NOMO-1 treated with dmso at 0.1 percent for 144 hours (cell line): Measurements from ENCODE around the gene AUTS2.

ENCODE experiments used
- DNase-seq: peaks from one replicate; lab custom pipeline; 2025; ENCODE audit not compliant: unreplicated experiment; lab: John Stamatoyannopoulos, UW

AUTS2 gene

DNA sequence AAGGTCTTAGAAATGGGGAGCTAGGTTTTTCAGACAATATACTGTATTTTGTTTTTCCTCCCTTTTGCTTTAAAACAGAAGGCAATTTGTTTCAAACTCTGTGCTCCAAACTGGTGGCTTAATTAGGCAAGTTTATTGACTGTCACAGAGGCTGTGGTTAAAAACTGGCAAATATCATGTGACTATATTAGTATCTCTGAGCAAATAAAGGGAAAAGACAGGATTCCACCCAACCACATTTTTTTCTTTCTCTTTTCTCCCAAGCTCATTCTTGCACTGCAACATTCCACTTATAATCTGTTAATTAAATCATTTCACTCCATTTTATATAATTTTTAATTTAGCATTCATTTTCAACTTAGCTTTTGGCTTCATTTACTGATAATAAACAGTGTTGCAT, 615.8 kb downstream of the AUTS2 start:
- no peak for DNase-seq

- no peak for DNase-seq
Measured at GRCh38 chr7:70215491-70215890, 617.2 kb downstream of the AUTS2 start.

- DNase-seq, result no peak
Measured at GRCh38 chr7:70217571-70217970, 619.3 kb downstream of the AUTS2 start.

DNA sequence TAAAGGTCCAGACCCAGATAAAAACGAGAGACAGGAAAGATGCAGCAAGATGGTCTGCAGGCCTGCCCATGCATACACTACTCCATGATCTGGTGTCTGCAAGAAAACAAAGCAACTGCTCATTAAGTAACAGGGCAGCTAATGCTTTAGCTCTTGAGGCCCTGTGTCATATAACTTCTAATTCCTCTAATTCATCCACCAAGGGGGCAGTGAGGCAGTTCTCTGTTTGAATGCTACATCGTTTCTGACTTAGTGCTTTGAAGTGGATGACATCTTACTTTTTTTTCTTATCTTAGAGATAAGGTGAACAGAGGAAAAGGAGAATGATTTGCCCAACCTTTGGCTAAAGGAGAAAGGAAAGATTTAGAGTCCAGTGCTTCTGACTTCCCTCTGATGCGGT, 619.7 kb downstream of the AUTS2 start:
- DNase-seq, result no peak

- DNase-seq, result no peak
Measured at GRCh38 chr7:70219061-70219460, 620.8 kb downstream of the AUTS2 start.

DNA sequence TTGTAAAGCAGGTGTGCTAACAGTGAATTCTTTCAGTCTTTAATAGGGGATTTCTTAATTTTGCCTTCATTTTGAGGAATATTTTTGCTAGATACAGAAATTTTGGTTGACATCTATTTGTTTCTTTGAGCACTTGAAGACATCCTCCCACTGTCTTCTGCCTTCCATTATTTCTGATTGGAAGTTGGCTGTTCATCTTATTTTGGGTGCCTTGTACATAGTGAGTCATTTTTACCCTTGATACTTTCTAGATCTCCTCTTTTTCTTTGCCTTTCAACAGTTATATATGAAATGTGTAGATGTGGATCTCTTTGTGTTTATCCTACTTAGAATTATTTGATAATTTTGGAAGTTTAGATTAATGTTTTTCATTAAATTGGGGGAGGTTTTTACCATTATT, 631.0 kb downstream of the AUTS2 start:
- no peak for DNase-seq

GRCh38 chr7:70230761-70231160, 632.5 kb downstream of the AUTS2 start:
- DNase-seq, result no peak

DNA sequence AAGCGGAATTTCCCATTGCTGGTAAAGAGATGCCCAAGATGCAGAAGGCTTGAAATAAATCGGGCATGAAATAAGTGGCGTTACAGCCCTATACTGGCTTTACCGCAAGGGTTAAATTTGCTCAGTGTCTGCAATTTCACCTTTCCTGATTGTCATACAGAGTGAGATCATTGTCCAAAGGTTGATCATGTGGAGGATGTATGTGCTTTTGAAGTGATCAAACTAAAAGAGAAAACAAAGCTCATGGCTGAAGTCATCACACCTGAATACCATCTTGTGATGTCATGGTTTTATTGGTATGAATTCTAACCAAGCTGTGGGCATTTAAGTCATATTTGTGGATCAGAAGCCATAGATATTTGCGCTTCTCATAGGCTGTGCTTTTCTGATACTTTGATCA, 635.5 kb downstream of the AUTS2 start:
- DNase-seq, result no peak

DNA sequence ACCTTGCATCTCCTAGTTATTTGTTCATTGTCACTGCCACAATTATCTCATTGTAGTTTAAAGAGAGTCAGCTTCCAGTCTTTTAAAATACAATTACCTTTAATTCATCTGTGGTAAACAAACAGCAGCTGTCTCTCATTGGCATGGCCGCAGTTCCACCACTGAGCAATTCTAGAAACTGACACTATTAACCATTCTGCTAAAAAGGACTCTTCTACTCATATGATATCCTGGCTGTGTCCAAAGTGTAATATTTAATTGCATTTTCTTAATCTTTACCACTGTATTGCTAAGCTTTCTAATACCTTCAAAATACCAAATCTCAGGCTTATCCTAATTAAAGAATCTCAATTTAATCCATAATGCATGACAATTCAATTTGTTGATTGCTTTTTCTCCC, 639.0 kb downstream of the AUTS2 start:
- no peak for DNase-seq

- DNase-seq, result no peak
Measured at GRCh38 chr7:70237831-70238575, 639.7 kb downstream of the AUTS2 start.

DNA sequence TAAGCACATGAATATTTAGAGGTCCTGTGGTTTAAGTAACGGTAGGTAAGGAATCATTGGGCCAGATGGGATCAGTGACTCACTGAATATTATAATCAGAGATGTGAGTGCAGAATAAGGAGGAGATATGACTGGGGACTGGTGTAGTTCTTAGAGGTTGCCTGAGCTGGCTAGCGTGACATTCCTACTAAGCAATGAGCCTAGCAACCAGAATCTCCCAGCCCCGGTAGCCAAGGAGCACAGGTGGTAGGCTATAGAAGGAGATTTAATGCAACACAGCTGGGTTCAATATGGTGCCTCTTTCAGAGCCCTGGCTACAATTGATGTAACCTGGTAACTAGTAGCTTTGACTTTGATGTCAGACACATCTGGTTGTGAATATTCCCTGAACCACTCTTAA, 641.6 kb downstream of the AUTS2 start:
- DNase-seq, result no peak

- no peak for DNase-seq
Measured at GRCh38 chr7:70240873-70241272, 642.6 kb downstream of the AUTS2 start.

DNA sequence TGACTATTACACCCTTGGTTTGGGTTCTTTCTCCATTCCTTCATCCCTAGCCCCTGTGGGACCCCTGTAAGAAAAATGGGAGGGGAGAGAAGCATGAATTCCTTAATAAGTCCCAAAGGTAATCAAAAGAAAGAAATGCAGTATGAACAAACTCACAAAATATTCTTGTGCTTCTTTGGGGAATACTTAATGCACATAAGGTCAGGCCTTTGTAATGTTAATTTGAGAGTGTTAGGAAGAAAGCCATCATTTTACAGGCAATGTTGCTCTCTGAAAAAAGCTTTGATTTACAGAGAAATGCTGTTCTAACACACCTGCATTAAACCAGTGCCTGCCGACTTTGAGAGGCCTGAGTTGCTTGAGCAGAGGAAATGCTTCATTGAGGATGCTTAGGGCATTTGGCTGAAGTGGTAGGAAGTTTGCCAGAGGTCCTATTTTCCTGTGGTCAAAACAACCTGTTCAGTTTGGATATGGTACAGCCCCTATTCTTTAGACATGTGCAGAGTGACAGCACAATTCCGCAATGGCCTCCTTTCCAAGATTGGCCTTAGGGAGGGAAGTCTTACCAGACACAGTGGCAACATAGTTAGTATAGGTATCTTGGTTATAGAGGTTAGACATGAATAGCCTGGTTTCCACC, 643.4 kb downstream of the AUTS2 start:
- DNase-seq, result no peak

DNA sequence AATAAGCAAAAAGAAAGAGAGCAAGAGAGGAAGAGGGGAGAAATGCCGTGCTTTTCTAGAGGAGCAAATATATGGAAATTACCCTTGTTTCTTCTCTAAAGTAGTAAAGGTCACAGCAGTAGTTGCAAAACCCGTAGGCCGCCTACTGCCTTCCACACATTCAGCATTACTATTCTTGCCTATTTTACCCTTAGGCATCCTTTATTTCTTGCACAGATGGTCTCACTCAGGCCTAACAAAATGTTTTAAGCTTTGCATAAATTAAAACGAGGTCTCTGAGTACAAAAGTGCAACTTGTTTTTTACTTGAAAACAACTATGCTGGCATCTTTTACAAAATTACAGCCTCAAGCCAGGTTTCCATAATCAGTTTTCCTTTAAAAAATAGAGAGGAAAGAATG, 644.6 kb downstream of the AUTS2 start:
- DNase-seq, result no peak

- DNase-seq, result no peak
Measured at GRCh38 chr7:70243443-70243842, 645.2 kb downstream of the AUTS2 start.

DNA sequence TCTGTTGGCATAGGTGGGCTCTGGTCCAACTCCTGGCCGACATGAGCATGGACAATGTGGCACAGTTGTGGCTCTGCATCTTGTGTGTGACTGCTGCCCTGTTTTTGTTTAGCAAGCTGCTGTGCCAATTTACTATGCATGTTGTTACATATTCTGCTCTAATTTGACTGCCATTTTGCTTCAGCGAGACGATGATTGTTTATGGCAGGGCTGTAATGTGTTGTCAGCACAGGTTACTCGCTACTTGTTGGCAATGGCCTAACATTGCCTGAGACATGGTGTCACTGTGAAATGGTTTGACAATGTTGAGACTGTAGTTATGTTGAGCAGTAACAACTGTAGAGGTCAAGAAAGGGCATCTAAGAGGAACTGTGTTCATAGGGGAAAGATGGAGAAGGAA, 659.6 kb downstream of the AUTS2 start:
- DNase-seq, result no peak

GRCh38 chr7:70259502-70259901, 661.2 kb downstream of the AUTS2 start:
- DNase-seq, result no peak

- DNase-seq, result no peak
Measured at GRCh38 chr7:70263471-70264255, 665.4 kb downstream of the AUTS2 start.

- DNase-seq, result no peak
Measured at GRCh38 chr7:70266186-70266585, 667.9 kb downstream of the AUTS2 start.

GRCh38 chr7:70267381-70268120, 669.3 kb downstream of the AUTS2 start:
- DNase-seq, result no peak

GRCh38 chr7:70268179-70268578, 669.9 kb downstream of the AUTS2 start:
- DNase-seq, result no peak
